ENCODE measurements around the gene POLR3A.
A peak's percentile ranks its signal among the peaks of the same experiment; 100 is the strongest.

The POLR3A gene

GRCh38 chr10:78045856-78046255, 16.5 kb upstream of the POLR3A start:
- no peak for DNase-seq

DNA sequence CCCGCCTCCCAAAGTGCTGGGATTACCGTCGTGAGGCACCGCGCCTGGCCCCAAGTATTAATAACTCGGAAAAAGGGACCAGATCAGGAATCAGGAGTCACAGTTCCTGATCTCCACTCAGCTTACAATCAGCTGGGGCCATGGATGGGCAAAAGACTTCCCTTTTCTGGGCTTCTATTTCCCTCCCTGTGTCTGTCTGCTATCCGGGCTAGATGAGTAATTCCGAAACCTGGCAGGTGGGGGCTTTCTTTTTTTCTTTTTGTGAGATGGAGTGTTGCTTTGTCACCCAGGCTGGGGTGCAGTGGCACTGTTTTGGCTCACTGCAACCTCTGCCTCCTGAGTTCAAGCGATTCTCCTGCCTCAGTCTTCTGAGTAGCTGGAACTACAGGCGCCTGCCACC, 15.9 kb upstream of the POLR3A start:
- DNase-seq, result no peak

DNA sequence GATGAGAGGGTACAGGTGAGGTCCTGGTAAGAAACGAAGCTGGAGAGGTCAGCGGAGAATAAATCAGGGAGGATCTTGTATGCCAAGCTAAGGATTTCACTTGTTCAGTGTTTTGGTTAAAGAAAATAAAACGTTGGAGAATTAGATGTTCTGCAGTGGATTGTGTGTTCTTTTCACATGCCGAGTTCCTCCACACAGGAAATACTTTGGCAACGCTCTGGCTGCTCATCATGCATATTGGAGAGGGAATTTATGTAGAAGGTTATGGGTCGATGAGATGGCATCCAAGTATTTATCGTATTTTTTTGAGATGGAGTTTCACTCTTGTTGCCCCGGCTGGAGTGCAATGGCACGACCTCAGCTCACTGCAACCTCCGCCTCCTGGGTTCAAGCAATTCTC, 15.4 kb upstream of the POLR3A start:
- DNase-seq, result no peak

DNA sequence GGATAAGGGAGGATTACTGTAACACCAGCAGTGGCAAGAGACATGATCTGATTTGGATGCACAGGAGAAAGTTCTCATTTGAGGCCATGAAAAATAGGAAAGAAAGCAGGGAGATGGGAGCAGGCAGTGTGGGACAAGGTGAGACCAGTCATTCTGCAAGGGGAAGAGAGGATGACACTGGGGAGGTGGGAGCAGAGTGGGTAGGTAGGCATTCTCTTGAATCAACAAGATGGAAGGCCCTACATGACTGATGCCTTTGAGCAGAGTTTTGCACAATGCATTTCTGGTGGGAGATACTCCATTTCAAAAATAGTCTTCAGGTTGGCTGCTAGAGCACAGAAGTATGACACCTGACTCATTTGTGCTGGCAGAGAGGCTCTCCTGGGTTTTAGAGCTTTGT, 14.9 kb upstream of the POLR3A start:
- DNase-seq, result no peak

DNA sequence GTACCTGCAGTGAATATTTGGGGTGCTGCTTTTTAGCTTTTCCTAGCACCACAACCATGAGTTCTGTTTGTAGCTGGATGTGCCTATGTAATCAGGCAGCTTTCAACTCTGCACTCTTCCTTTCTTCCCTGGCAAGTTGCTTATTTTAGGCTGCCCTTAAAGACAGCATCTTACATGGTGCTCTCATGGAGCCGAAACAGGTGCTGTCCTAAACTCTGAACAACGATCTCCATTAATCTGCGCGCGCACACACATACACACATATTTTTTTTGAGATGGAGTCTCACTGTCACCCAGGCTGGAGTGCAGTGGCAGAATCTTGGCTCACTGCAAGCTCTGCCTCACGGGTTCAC, 13.4 kb upstream of the POLR3A start:
- DNase-seq, result no peak

DNA sequence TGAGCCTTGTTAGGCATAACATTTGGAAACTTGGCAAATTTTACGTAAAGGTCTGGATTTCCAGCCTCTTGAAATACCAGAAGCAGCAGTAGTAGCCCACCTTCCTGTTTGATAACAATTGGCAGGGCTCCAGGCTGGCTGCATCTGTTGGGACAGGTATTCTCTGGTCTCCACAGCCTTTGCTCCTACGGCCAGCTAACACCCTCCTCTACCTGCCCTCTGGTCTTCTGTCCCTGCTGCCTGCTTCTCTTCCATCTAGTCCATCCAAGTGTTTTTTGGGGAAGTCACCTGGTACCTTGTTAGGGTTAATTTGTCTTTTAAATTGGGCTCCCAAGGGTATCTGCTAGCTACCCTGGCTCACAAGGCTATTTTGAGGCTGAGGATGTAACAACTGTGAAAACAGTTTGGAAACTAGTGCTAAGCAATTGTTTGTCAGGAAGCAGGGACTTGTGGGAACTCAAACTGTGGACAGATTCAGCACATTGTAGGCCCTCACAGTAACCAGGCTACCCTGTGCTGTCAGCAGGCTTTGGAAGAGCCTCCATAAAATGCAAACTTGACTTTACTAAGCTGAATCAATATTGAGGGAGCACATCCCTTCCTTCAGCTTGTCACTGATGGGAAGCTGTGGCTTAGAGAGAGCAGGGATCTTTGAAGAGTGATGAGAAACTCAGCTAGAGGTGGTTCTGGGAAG, 12.9 kb upstream of the POLR3A start:
- no peak for DNase-seq

DNA sequence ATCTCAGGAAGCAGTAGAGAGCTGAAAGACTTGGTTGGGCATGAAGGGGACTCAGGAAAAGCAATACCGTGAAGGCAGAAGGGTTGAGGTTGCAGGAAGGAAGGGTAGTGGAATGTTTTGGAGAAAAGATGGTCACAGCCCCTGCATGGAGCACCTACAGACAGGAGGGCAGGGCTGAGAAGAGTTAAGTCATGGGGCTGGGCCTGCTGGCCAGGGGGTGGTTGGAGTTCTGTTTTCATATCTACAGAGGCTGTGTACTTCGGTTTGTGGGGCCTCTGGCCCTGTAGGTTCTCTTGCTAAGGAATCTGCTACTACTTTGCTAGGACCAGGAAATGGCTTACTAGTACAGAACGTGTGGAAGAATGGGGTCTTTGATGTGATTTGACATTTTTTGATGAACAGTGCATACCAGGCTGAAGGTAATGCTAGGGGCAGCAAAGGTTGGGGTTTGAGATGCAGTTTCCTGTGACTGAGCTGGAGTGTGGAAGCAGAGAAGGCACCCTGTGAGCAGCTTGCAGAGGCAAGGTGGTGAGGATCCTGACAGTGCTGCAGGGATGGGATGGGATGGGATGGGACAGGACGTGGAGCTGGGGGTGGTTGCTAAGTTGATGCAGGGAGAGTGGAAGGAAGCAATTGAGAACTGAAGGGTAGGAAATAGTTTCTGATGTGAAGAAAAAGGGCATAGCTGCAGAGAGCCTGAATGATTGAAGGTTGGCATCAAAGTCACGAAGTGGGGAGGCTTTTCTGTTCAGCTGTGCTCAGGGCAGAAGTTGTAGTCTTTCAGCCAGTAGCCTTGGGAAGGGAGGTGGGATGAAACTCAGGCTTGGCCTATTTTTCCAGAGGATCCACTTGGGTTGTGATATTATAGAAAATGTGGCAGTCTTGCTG, 12.1 kb upstream of the POLR3A start:
- DNase-seq, result no peak

GRCh38 chr10:78039743-78040142, 10.4 kb upstream of the POLR3A start:
- no peak for DNase-seq

DNA sequence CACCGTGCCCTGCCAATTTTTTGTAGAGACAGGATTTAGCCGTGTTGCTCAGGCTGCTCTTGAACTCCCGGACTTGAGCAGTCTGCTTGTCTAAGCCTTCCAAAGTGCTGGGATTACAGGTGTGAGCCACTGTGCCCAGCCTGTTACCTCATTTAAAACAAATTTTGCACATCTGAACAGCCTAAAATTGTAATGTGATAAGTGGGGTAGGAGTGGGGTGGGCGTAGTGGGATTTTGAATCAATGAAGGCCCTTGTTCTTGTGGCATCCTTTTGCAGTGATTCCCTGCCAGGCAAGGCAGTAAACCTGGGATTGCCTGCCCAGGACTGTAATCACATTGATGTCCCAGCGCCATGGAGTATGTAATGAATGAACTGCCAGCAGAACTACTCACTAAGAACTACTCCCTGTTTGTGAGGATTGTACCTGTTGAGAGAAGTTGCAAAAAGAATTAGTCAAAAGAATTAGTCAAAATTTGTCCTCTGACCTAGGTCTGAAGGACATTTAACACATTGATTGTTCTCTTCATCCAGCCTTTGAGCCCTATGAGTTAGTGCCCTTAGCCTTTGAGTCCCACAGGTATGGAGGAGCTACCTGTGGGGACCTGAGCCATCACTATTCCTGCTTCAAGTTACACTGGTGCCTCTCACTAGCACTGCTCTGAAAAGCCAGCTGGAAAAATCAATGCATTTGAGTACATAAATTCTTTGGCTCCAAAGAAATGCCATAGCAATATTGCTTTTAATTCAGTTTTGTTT, 9.7 kb upstream of the POLR3A start:
- DNase-seq, result no peak

DNA sequence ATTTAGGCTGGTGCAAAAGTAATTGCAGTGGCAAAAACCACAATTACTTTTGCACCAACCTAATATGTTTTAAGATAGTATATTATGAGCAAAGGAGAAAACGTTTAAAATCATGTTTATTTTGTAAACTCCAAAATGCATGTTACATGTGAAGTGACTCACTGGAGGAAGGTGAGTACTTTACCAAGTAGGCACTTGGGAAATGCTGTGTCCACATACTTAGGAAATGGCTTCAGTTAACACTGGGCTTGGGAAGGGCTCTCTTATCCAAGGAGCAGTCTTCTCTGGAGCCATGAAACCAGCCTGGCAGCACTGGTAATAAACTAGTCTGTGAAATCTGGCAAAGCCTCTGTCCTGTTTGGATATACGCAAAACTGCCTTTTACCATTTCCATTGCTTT, 8.8 kb upstream of the POLR3A start:
- no peak for DNase-seq

GRCh38 chr10:78035933-78036583, 6.7 kb upstream of the POLR3A start:
- no peak for DNase-seq

DNA sequence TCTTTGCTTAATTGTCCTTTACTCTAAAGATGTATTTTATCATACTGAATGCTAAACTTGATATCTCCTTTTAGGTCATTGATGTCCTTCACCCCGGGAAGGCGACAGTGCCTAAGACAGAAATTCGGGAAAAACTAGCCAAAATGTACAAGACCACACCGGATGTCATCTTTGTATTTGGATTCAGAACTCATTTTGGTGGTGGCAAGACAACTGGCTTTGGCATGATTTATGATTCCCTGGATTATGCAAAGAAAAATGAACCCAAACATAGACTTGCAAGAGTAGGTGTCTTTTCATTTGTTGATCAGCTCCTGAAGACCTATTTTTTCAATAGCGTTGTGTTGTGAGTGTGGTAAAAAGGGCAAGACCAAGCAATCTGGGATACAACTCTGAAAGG, 6.1 kb upstream of the POLR3A start:
- no peak for DNase-seq

- DNase-seq, result no peak
Observed at GRCh38 chr10:78035025-78035424, 5.7 kb upstream of the POLR3A start.

DNA sequence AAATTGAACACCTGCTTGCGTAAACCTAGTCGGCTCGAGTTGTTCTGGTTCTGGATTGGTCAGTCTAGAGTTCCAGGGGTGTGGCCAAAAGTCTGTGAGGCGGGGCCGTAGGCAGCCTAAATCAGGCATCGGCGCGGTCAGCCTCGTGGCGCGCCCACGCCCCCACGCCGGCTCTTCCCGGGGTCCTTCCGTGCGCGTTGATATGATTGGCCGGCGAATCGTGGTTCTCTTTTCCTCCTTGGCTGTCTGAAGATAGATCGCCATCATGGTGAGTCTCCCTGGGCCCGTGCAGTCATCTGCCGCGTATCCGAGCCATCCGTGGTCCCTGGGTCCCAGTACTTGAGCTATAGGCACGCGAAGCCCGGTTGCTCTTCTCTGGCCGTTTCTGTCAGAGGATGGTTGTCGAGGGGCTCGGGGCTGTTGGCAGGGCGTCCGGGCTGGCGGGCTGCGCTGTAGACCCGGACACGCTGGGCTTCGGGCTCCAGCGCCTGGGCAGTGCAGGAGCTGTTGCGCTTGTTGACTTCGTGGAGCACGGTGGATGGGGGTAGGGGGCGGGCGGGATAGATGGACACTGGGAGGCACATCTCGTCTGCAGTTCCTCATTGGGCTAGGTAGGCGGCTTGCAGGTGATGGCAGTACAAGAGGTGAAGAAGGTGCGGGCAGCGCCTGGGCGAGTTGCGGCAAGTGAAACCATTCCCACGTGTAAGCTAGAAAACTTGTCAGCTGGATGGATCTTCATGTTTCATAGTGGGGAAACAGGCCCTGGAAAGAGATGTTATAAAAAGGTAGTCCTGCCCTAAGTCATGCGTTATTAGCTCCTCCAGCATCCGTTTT, 4.5 kb upstream of the POLR3A start, which contains the start of gene RPS24:
Gene RPS24, plus strand, starts transcription at position 227 of the 834 bp plus-strand sequence. Its CDS starts 39 bp downstream, at position 266.
- peak; percentile 80 for DNase-seq

DNA sequence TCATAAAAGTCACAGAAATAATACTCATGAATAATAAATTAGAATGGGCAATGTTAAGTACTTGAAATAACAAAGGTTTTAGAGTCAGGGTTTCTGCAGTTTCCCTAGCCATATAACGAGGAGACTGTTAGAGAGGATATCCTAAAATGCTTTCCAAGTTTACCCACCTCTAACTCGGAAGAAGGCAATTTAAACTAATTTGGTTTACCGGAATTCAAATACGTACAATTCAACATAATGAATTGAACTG, 4.0 kb upstream of the POLR3A start:
- no peak for DNase-seq

- no peak for DNase-seq
Observed at GRCh38 chr10:78028438-78029268, 662 bp downstream of the POLR3A start.

DNA sequence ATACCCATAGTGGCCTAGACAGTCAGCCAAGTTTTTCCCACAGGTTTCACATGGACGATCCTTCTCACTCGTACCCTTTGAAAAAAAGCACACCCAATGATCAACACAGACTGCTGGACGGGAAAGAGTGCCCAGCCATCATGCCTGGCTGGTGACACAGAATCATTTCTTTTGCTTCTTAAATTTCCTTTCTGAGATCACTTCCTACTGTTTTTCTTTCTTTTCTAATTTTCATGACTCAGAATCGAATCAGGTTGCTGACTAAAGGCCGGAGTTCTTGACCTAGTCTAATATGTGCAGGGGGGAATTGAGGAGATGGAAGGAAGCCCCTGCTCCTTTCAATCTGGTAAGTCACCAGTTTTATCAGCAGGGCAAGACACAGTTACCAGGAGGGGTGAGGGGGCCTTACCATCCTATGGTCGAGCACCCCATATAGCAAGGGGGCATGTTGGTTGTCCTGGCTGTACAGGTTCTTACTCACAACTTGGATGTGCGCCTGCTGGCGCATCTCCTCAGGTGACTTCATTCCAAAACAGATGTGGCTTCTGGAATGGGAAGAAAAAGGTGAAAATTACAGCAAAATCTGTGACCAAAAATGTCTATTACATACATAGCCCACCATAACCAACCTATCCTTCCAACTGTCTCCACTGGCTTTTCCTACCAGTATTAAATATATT, 3.5 kb downstream of the POLR3A start:
- no peak for DNase-seq

DNA sequence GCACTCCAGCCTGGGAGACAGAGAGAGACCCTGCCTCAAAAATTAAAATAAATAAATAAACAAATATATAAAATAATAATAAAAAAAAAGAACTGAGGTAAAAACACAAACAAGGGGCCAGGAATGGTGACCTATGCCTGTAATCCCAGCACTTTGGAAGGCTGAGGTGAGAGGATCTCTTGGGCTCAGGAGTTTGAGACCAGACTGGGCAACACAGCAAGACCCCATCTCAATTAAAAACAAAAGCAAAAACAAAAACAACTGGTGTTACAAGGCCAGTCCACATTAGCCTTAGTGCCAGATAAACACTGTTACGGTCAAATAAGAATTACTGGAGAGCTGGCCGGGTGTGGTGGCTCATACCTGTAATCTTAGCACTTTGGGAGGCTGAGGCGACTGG, 5.6 kb downstream of the POLR3A start:
- no peak for DNase-seq

DNA sequence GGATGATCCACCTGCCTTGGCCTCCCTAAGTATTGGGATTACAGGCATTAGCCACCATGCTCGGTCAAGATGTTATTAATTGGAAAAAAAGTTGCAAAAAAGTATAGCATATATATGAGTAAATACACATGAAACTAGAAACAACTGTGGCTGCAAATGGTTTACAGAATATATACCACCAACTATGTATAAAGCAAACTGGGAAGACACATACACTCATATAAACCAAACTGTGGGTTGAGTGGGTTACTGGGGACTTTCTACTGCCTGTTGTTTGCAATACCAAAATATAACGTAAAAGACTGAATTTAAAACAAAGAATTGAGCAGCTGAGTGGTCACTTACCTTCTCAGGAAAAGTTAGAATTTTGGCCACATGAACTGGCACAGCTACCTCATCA, 8.1 kb downstream of the POLR3A start:
- no peak for DNase-seq

GRCh38 chr10:78019264-78019663, 10.1 kb downstream of the POLR3A start:
- no peak for DNase-seq

- no peak for DNase-seq
Observed at GRCh38 chr10:78017856-78018255, 11.5 kb downstream of the POLR3A start.
